ENCODE measurements around the gene USP4.

Gene USP4

DNA sequence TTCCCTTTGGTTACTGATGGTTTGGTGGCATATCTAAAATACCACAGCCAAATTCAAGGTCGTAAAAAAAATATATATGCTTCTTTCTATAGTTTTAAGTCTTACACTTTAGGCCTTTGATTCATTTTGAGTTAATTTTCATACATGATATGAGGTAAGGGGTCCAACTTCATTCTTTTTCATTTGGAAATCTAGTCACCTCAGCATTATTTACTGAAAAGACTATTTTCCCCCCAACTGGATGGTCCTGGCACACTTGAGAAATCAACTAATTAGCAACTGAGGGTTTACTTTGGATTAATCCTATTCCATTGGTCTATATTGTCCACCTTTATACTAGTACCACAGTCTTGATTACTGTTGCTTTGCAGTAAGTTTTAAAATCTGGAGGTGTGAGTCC is 45.8 kb upstream of the USP4 start:
- no peak overlapping the region for H3K4me3 ChIP-seq
- no peak for TF ChIP-seq CTCF (IDR thresholded peaks at IDR 0.05)
- no peak for DNase-seq
- peaks cover 0 to 83% (median 29%) of the 10 kb centered on the region in 4 donors for H3K4me1 ChIP-seq
- intact Hi-C loops (cut with DNase I; ENCODE audit: low total_unique reads) = no loop called here
- H3K36me3 ChIP-seq = no peaks in the 10 kb centered on the region
- no peaks in the 10 kb centered on the region for H3K27me3 ChIP-seq
- no peaks in the 10 kb centered on the region for H3K9me3 ChIP-seq
- no peak overlapping the region for H3K27ac ChIP-seq

DNA sequence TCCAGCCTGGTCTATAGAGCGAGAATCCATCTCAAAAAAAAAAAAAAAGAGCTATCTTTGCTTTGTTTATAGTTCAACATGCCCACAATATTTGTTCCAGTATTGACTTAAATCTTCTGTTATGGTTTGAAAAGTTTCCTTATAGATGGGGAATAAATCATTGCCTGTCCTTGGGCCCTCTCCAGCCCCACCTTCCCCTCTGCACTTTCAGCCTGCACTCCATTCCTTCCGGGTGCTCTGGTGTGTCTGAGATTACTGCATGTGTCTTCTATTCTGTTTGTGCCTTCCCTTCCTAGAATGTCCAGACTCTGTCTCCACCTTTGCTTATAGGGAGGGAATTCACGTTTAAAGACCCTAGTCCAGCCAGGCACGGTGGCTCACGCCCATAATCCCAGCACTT is 43.5 kb upstream of the USP4 start:
- intact Hi-C loops (cut with DNase I; ENCODE audit: low total_unique reads) = no loop called here
- H3K4me1 ChIP-seq = peaks cover 0 to 85% (median 22%) of the 10 kb centered on the region in 4 donors
- H3K27me3 ChIP-seq = no peaks in the 10 kb centered on the region
- peak overlapping the region in 1 of 2 donors; percentile 10 for H3K27ac ChIP-seq
- H3K9me3 ChIP-seq = no peaks in the 10 kb centered on the region
- TF ChIP-seq CTCF (IDR thresholded peaks at IDR 0.05) = no peak
- H3K4me3 ChIP-seq = no peak overlapping the region
- no peak for DNase-seq
- H3K36me3 ChIP-seq = no peaks in the 10 kb centered on the region

DNA sequence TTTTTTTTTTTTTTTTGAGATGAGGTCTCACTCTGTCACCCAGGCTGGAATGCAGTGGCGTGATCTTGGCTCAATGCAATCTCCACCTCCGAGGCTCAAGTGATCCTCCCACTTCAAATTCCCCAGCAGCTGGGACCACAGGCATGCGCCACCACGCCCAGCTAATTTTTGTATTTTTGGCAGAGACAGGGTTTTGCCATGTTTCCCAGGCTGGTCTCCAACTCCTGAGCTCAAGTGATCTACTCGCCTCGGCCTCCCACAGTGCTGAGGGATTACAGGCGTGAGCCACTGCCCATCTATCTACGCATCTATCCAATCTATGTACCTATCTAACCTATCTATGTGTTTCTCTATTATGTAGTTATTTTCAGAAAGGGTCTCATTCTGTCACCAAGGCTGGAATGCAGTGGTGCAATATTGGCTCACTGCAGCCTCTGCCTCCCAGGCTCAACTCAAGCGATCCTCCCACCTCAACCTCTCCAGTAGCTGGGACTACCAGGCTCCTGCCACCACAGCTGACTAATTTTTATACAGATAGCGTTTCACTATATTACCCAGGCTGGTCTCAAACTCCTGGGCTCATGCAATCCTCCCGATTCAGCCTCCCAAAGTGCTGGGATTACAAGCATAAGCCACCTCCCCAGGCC is 38.5 kb upstream of the USP4 start:
- peaks cover 19 to 22% (median 21%) of the 10 kb centered on the region in 3 donors for H3K36me3 ChIP-seq
- no peaks in the 10 kb centered on the region for H3K9me3 ChIP-seq
- peak overlapping the region in 1 of 2 donors; percentile 49 for H3K27ac ChIP-seq
- intact Hi-C loops (cut with DNase I; ENCODE audit: low total_unique reads) = no loop called here
- H3K27me3 ChIP-seq = no peaks in the 10 kb centered on the region
- no peak for TF ChIP-seq CTCF (IDR thresholded peaks at IDR 0.05)
- H3K4me1 ChIP-seq = peaks cover 0 to 83% (median 15%) of the 10 kb centered on the region in 4 donors
- H3K4me3 ChIP-seq = no peak overlapping the region
- peak; percentile 35 to 79 for DNase-seq

GRCh38 chr3:49377483-49377882 is 37.6 kb upstream of the USP4 start:
- Histone ChIP-seq H3K27ac (peak overlapping the region in 1 of 2 donors; percentile 36), H3K4me1 (peaks cover 0 to 79% (median 15%) of the 10 kb centered on the region in 4 donors), H3K27me3 (no peaks in the 10 kb centered on the region), H3K9me3 (no peaks in the 10 kb centered on the region), H3K4me3 (no peak overlapping the region), H3K36me3 (peaks cover 27 to 31% (median 29%) of the 10 kb centered on the region in 3 donors)
- no peak for TF ChIP-seq CTCF (IDR thresholded peaks at IDR 0.05)
- DNase-seq = no peak
- intact Hi-C loops (cut with DNase I; ENCODE audit: low total_unique reads) = no loop called here

DNA sequence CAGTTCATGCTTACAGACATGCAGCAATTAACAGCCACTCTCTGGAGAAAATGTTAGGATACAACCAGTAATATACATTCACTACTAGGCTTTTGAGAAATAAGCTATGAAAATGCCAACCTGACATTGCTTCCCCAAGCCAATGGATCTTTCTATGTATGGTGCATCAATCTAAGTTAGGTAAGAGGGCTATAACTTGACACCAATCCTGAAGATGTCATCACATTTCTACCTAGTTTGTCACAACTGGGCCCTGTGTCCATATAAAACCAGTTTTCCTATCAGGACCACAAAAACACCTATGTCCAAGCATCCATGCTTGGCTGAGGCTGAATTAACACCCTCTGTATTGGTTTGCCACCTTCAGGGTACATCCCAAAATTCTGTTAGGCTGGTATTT is 32.1 kb upstream of the USP4 start:
- no peak overlapping the region for H3K4me3 ChIP-seq
- no peaks in the 10 kb centered on the region for H3K27me3 ChIP-seq
- DNase-seq = no peak
- intact Hi-C loops (cut with DNase I; ENCODE audit: low total_unique reads) = no loop called here
- H3K27ac ChIP-seq = no peak overlapping the region
- no peaks in the 10 kb centered on the region for H3K9me3 ChIP-seq
- peaks cover 63 to 78% (median 66%) of the 10 kb centered on the region in 3 donors for H3K36me3 ChIP-seq
- TF ChIP-seq CTCF (IDR thresholded peaks at IDR 0.05) = no peak
- H3K4me1 ChIP-seq = peaks cover 0 to 27% (median 1%) of the 10 kb centered on the region in 4 donors
